Left colon (tissue), 2 donors: ENCODE data around the gene NOP53. TPM values are rescaled to one million over a fixed set of nuclear protein-coding genes. Genes with fewer than 3 reads are reported as not detected.
"Not testable (repeated sequence)": the region's sequence is repeated elsewhere in the genome, so short reads cannot be mapped to it uniquely, and the experiment has no call there.

ENCODE experiments used
- ATAC-seq: fragments of 200-7000 bp; cut with Tn5 transposase; one replicate; pipeline ENCODE4 v1.9.1; 2020; ENCODE audit warnings: mild to moderate bottlenecking, moderate library complexity
- DNase-seq, 2 donors: peaks; one replicate each; pipeline ENCODE4 v3.0.0-alpha.2; 2020
- intact Hi-C, 2 donors: fragments of 100-400 bp; cut with DNase I in 1 of 2; cut with micrococcal nuclease in 1 of 2; formaldehyde crosslinking; loops; one replicate each; pipeline versions ENCODE4 v1.11.2 to v1.14.0; 2022; cut with DNase I, micrococcal nuclease
- total RNA-seq, 2 donors: library from RNA; stranded (reverse); fragmentation: NEBNext Ultra II Directional; extraction: Animal tissue kit (Norgen Biotek cat#: 25700); gene quantifications; one replicate each; pipeline ENCODE4 v1.2.1, GENCODE V29; 2021
- donor health status: DM: no; HTN: no; CAD: no.
- donor health status: DM: yes; HTN: yes; CAD: no.

Gene NOP53
- total RNA-seq, 2 donors from 2014 or later: 260 to 285 TPM

GRCh38 chr19:47765523-47766358 lies 20.4 kb downstream of the NOP53 start:
- ATAC-seq (peak; percentile 63), DNase-seq (peak in 1 of 2 donors; percentile 83)
- intact Hi-C loops: no loop called here

- intact Hi-C loops: no loop called here
- ATAC-seq (no peak), DNase-seq (no peak)
Observed at GRCh38 chr19:47766359-47766620, 20.9 kb downstream of the NOP53 start.

- no peak for ATAC-seq
- intact Hi-C loops: no loop called here
- DNase-seq: no peak
Observed at GRCh38 chr19:47766670-47767069, 21.3 kb downstream of the NOP53 start.

GRCh38 chr19:47767349-47767748 lies 22.0 kb downstream of the NOP53 start:
- DNase-seq: no peak
- intact Hi-C loops: no loop called here
- ATAC-seq: no peak

- intact Hi-C loops: no loop called here
- DNase-seq: no peak
- ATAC-seq: no peak
Observed at GRCh38 chr19:47768604-47769003, 23.3 kb downstream of the NOP53 start.

GRCh38 chr19:47769534-47769933 lies 24.2 kb downstream of the NOP53 start:
- ATAC-seq (no peak), DNase-seq (no peak)
- intact Hi-C loops: no loop called here

GRCh38 chr19:47771291-47771690 lies 25.9 kb downstream of the NOP53 start:
- ATAC-seq, DNase-seq, intact Hi-C loops: not testable (repeated sequence)

- intact Hi-C loops: no loop called here
- no peak for DNase-seq
Observed at GRCh38 chr19:47776568-47776967, 31.2 kb downstream of the NOP53 start.

GRCh38 chr19:47777245-47778048 lies 32.1 kb downstream of the NOP53 start:
- ATAC-seq (peak; percentile 58), DNase-seq (peak; percentile 59 to 62)
- intact Hi-C loops: not testable (repeated sequence)

More at GRCh38 chr19:47776568-47776967, 31.2 kb downstream of the NOP53 start:
- ATAC-seq: peak; percentile 66

GRCh38 chr19:47778049-47778953 lies 33.0 kb downstream of the NOP53 start, which contains the start of gene SELENOW:
Gene SELENOW (plus strand): TSS chr19:47778703. CDS start chr19:47778786, 83 bp downstream.
- DNase-seq (peak; percentile 81 to 88), ATAC-seq (peak; percentile 79)
- intact Hi-C loops: no loop called here

GRCh38 chr19:47778954-47779351 lies 33.6 kb downstream of the NOP53 start:
- intact Hi-C loops: no loop called here

GRCh38 chr19:47779524-47780214 lies 34.3 kb downstream of the NOP53 start:
- intact Hi-C loops: no loop called here
- ATAC-seq (no peak), DNase-seq (peak; percentile 51 to 65)

More at GRCh38 chr19:47778954-47779351, 33.6 kb downstream of the NOP53 start:
- peak; percentile 20 for ATAC-seq
- peak; percentile 52 to 65 for DNase-seq

- no peak for ATAC-seq
- no peak for DNase-seq
- intact Hi-C loops: no loop called here
Observed at GRCh38 chr19:47780215-47780551, 34.8 kb downstream of the NOP53 start.

- DNase-seq: no peak
Observed at GRCh38 chr19:47781590-47782262, 36.4 kb downstream of the NOP53 start.

GRCh38 chr19:47786566-47786965 lies 41.2 kb downstream of the NOP53 start:
- intact Hi-C loops: no loop called here
- DNase-seq: no peak
- ATAC-seq: no peak

More at GRCh38 chr19:47781590-47782262, 36.4 kb downstream of the NOP53 start:
- ATAC-seq: no peak
- intact Hi-C loops: no loop called here

GRCh38 chr19:47787307-47787706 lies 42.0 kb downstream of the NOP53 start:
- ATAC-seq, DNase-seq, intact Hi-C loops: not testable (repeated sequence)

- intact Hi-C loops, DNase-seq, ATAC-seq: not testable (repeated sequence)
Observed at GRCh38 chr19:47789811-47790210, 44.5 kb downstream of the NOP53 start.

- intact Hi-C loops: no loop called here
- DNase-seq: peak; percentile 70 to 92
- peak; percentile 74 for ATAC-seq
Observed at GRCh38 chr19:47790398-47790814, 45.1 kb downstream of the NOP53 start.
